Mammary epithelial cell (primary cell): ENCODE data around the gene CCDC158.

ENCODE experiments used
- EZH2 ChIP-seq: IDR thresholded peaks from 2 replicates; pipeline ENCODE4 v1.6.1; 2012; ENCODE audit warnings: low read length, inconsistent platforms, borderline replicate concordance
- TF ChIP-seq, protein P1 (sequence below), 2 donors: IDR thresholded peaks in 1 of 2; conservative IDR thresholded peaks in 1 of 2; 2 replicates each; pipeline ENCODE4 v1.5.1; 2011 to 2012; ENCODE audit warnings: inconsistent platforms in 2 of 2, low read length in 2 of 2, mild to moderate bottlenecking in 2 of 2, control low read depth in 1 of 2, low read depth in 1 of 2; ENCODE audit not compliant: insufficient read depth in 1 of 2; ENCODE audit errors: extremely low read depth in 1 of 2

DNA sequence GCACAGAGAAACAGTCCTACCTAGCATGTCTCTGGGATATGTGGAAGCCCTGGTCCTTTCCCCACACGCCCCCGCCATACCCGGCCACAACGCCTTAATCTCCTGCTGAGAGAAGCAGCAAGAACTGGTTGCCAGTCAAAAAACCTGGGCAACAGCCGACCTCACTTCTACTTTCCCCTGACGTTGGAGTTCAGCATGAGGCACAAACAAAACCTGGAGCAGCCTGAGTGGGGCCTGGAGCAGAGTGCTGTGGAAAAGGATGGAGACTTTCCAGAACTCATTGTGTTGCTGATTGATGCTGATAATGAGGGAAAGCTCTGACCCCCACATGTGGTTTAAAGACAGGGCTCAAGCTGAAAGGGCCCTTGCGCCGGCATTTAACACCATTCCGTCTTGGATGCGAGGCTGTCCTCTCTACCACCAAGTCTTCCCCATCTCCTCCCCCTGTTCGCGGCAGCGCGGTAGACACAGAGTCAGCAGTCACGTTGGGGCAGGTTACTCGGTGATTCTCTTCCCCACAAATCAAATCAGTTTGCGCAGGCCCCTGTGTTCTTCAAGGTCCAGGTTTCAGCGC is 666 bp downstream of the CCDC158 start:
- TF ChIP-seq, protein P1, sequence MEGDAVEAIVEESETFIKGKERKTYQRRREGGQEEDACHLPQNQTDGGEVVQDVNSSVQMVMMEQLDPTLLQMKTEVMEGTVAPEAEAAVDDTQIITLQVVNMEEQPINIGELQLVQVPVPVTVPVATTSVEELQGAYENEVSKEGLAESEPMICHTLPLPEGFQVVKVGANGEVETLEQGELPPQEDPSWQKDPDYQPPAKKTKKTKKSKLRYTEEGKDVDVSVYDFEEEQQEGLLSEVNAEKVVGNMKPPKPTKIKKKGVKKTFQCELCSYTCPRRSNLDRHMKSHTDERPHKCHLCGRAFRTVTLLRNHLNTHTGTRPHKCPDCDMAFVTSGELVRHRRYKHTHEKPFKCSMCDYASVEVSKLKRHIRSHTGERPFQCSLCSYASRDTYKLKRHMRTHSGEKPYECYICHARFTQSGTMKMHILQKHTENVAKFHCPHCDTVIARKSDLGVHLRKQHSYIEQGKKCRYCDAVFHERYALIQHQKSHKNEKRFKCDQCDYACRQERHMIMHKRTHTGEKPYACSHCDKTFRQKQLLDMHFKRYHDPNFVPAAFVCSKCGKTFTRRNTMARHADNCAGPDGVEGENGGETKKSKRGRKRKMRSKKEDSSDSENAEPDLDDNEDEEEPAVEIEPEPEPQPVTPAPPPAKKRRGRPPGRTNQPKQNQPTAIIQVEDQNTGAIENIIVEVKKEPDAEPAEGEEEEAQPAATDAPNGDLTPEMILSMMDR (conservative IDR thresholded peaks at IDR 0.05 in 1 of 2, IDR thresholded peaks at IDR 0.05 in 1 of 2; ENCODE audit: extremely low read depth in 1 of 2, insufficient read depth in 1 of 2, low read depth in 1 of 2, low read length in 2 of 2): no peak
- no peak for TF ChIP-seq EZH2
